Measurements from ENCODE around the gene GPR63. TPM values are rescaled to one million over a fixed set of nuclear protein-coding genes. Genes with fewer than 3 reads are reported as not detected.

GPR63 gene
- total RNA-seq, 1 experiment from 2014 or later = 5.9 TPM

DNA sequence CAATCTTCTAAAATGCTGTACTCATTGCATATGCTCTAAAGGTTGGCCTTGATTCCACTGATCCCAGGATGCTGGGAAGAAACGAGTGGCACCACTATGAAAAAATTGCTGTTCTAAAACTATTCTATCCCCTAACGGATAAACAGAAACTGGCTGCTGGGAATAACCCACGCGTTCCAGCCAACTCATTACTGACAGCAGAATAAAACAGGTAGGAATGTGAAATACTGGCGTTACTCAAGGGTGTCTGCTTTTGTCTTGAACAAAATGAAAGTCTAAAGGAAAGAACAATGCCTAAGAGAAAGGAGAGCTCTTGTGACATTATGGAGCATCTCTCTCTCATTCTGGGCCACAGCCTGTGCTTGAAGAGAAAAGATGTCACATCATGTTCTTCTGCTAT, 26.1 kb downstream of the GPR63 start:
- Histone ChIP-seq H2AFZ (ENCODE audit: low read length) (no peak overlapping the region), H3K23me2 (ENCODE audit: insufficient read length, low read depth, low read length, poor library complexity, severe bottlenecking) (no peaks in the 10 kb centered on the region), H4K20me1 (ENCODE audit: control insufficient read depth, insufficient read depth, insufficient read length) (no peaks in the 10 kb centered on the region), H2BK20ac (ENCODE audit: low read depth, low read length, poor library complexity, severe bottlenecking) (no peak overlapping the region), H2BK15ac (ENCODE audit: low read depth, low read length) (no peak overlapping the region), H3K18ac (ENCODE audit: insufficient read length, low read depth, low read length) (no peak overlapping the region), H4K5ac (ENCODE audit: insufficient read length, low read depth, low read length) (no peak overlapping the region), H3K27me3 (ENCODE audit: insufficient read depth, low read length) (no peaks in the 10 kb centered on the region), H2AK5ac (ENCODE audit: insufficient read length, low read length) (no peak overlapping the region), H3T11ph (ENCODE audit: low read length) (no peak overlapping the region), H3K9me3 (ENCODE audit: control insufficient read depth, low read depth, low read length) (no peaks in the 10 kb centered on the region), H3K27ac (ENCODE audit: insufficient read length, low read depth, low read length) (no peak overlapping the region), H3K4me1 (ENCODE audit: insufficient read depth, low read length) (no peaks in the 10 kb centered on the region; the same call in none of the 2 replicates), H4K8ac (replicated peaks; ENCODE audit: insufficient read length, low read depth, low read length) (no peak overlapping the region), H3K79me2 (ENCODE audit: insufficient read depth, low read length) (peaks cover 3% of the 10 kb centered on the region; the same call in 1 of the 2 replicates), H2BK120ac (ENCODE audit: low read depth, low read length, poor library complexity, severe bottlenecking) (no peak overlapping the region), H2BK5ac (ENCODE audit: insufficient read length, low read length) (no peak overlapping the region), H3K9ac (ENCODE audit: extremely low read depth, insufficient read length, low read length) (no peak overlapping the region), H3K4ac (ENCODE audit: low read depth, low read length) (no peak overlapping the region), H2BK12ac (ENCODE audit: insufficient read length, low read depth, low read length) (no peak overlapping the region), H4K91ac (ENCODE audit: insufficient read length, low read depth, low read length) (no peak overlapping the region), H3K14ac (ENCODE audit: insufficient read depth, low read length) (no peak overlapping the region), H3K23ac (ENCODE audit: insufficient read length, low read depth, low read length) (no peak overlapping the region), H3K4me2 (ENCODE audit: insufficient read depth, insufficient read length, low read length) (no peak overlapping the region), H3K79me1 (ENCODE audit: insufficient read depth, low read depth, low read length, poor library complexity, severe bottlenecking) (peaks cover 7% of the 10 kb centered on the region), H3K56ac (ENCODE audit: insufficient read length, low read depth, low read length) (no peak overlapping the region)
- H3K27me3 Mint-ChIP-seq (ENCODE audit: low read depth) = no peaks in the 10 kb centered on the region
- H3K9me3 Mint-ChIP-seq = no peaks in the 10 kb centered on the region
- H3K27ac Mint-ChIP-seq = peak overlapping the region in 2 of 3 experiments; percentile 16 to 71; a peak in 3 of 7 replicates
- no CpG with 5 or more reads among the region's 5 CpGs for WGBS (ENCODE audit: extremely low coverage, insufficient read length, low lambda C conversion rate)
- TF ChIP-seq CTCF (conservative IDR thresholded peaks at IDR 0.05) = no peak
- DNase-seq = no peak
- no peak overlapping the region for H3K4me3 Mint-ChIP-seq
- no peaks in the 10 kb centered on the region for H3K36me3 Mint-ChIP-seq (ENCODE audit: insufficient read depth in 1 of 3, low read depth in 3 of 3)
- H3K4me1 Mint-ChIP-seq = peaks cover 9 to 10% of the 10 kb centered on the region in 2 experiments
